GM19025 (cell line): ENCODE measurements around the gene NPAS4.
"Not testable (repeated sequence)": the region's sequence is repeated elsewhere in the genome, so short reads cannot be mapped to it uniquely, and the experiment has no call there.

Source experiments
- ATAC-seq: cut with Tn5 transposase; IDR thresholded peaks from one replicate; pipeline ENCODE4 v1.9.1; 2021; ENCODE audit warnings: mild to moderate bottlenecking, low read depth, moderate library complexity; ENCODE audit not compliant: unreplicated experiment

NPAS4 gene

DNA sequence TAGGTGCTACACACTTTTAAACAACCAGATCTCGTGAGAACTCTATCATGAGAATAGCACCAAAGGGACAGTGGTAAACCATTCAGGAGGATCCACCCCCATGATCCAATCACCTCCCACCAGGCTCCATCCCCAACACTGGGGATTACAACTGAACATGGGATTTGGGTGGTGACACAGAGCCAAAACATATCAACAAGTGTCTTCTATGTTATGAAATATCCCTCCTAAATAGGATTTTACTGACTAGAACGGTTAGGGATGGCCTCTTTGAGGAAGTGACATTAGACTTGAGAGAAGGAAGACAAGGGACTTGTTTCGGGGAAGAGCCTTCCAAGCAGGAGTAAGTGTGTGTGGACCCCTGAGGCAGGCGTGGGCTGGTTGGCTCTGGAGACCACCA is 29.7 kb downstream of the NPAS4 start:
- no peak for ATAC-seq

DNA sequence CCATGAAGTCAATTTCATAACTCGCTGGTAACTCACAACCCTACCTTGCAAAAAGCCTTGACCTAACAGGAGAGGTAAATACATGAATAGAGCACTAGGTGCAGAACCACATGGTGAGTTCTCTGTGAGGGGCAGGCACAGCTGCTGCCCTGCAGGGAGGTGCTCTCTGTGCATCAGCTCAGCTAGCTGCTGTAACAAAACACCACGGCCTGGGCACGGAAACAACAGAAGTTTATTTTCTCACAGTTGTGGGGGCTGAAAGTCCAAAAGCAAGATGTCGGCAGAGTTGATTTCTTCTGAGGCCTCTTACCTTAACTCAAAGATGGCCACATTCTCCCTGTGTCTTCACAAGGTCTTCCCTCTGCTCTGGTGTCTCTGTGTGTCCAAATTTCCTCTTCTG is 30.8 kb downstream of the NPAS4 start:
- no peak for ATAC-seq

DNA sequence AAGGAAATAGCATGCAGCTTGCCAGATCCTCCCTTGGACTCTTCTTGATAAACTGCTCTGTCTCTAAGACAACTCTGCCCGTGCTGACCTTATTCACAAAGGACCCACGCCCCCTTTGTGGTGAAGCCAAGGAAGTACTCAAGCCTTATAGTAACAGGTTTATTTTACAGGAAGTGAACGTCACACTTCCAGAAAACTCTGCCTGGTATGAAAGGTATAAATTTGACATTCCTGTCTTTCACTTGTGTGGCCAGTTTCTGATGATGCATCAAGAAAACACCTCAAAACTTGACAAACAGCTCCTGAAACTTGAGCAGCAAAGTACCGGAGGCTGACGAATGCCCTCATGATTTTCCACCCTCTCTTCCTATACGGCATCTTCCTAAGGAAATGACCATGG is 33.4 kb downstream of the NPAS4 start:
- ATAC-seq = no peak

DNA sequence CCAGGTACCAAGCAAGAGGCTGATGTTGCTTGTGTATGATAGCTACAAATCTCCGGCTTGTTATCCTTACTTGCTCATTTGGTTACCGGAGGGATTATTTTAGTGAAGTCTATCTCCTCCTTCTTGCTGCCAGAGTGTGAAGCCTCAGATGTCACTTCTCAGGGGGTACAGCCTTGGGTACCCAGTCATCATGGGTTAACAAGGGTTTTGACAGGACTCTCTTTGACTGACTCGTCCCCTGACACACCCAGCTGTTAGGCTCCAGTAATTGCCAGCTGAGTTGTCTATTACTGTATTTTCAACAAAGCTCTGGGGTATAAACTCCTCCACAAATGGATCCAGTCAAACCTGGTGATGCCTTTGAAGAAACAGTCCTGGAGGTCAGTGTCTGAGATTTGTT is 34.0 kb downstream of the NPAS4 start:
- no peak for ATAC-seq

DNA sequence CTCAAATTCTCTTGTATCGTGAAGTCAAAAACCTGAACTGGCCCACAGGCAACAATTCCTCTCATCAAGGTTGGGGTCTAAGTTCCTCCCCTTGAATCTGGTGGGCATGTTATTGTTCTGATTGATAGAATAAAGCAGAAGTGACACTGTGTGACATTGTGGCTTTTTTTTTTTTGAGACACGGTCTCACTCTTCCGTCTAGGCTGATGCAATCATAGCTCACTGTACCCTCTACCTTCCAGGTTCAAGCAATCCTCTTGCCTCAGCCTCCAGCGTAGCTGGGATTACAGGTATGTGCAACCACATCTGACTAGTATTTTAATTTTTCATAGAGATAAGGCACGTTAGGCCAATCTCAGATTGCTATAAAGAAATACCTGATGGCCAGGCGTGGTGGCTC is 37.0 kb downstream of the NPAS4 start:
- ATAC-seq = no peak

DNA sequence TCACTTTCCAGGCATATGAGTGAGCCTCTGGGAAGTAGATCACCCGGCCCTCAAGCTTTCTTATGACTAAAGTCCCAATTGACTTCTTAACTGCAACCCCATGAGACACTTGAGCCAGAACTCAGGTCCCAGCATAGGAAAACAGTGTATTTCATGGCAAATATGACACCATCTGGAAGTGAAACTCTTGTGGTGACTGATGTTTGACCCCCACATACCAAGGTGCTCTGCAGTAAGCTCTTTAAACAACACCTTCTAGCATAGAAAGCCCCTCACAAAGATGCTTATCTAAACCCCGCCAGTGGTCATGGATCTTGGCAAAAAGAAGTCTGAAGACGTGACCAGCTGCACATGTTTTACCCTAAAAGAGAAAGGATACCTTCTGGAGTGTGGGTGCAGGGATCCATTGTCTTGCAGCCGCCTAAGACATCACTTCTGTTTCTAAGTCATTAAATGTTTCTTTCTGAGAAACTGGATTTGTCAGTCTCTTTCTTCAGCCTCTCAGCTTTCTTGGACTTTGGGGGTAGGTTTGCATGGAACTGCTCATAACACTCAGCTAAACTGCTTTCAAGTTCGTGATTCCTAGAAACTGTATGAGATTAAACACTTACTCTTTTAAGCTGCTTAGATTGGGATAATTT is 38.4 kb downstream of the NPAS4 start:
- no peak for ATAC-seq

DNA sequence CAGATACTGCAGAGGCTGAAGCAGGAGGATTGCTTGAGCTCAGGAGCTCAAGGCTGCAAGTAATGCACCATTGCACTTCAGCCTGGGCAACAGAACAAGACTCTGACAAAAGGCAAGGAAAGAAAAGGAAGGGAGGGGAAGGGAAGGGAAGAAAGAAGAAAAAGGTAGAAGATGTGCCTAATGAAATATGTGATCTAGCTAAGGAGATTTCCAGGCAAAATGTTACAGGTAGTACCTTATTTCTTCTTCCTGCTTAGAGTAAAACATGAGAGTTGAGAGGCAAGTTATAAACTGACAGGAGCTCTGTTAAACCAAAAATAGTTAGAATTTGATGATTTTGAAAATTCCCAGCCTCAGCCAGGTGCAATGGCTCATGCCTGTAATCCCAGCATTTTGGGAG is 41.2 kb downstream of the NPAS4 start:
- ATAC-seq = no peak

DNA sequence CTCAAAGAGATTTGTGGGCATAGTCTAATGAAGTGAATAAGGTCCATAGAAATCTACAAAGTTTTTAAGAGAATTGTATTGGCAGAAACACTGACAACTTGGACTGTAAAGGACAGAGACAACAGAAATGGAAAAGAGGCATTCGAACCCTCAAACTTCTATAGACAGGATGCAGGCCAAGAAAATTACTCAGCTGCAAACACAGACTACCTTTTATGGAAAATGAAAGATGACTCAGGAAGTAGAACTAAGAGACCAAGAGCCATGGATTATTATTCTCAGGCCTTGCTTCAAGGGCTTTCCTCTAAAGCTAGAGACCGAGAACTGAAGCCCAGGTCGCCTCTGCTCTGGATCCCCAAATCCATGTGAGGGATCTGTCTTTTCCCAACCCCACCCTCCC is 42.1 kb downstream of the NPAS4 start:
- ATAC-seq = no peak

DNA sequence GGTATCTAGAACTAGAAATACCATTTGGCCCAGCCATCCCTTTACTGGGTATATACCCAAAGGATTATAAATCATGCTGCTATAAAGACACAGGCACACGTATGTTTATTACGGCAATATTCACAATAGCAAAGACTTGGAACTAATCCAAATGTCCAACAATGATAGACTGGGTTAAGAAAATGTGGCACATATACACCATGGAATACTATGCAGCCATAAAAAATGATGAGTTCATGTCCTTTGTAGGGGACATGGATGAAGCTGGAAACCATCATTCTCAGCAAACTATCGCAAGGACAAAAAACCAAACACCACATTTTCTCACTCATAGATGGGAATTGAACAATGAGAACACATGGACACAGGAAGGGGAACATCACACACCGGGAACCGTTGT is 43.3 kb downstream of the NPAS4 start:
- not testable (repeated sequence) for ATAC-seq

DNA sequence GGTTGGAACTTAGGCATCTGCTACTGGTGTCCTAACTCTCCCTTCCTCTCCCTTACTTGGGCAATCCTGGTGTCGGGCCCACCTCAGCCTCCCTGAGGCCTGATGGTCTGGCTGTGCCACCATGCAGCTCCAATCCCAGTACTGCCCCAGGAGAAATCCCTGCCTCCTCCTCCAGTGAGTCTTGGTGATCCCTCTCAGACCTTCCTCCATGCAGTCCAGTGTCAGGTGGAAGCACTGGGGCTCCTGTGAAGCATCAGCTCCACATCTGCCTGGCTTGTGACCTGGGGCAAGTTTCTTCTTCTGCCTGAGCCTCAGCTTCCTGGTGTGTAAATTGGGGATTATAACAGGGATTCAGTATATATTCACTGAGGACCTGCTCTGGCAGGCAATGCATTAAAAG is 44.1 kb downstream of the NPAS4 start:
- ATAC-seq = no peak

DNA sequence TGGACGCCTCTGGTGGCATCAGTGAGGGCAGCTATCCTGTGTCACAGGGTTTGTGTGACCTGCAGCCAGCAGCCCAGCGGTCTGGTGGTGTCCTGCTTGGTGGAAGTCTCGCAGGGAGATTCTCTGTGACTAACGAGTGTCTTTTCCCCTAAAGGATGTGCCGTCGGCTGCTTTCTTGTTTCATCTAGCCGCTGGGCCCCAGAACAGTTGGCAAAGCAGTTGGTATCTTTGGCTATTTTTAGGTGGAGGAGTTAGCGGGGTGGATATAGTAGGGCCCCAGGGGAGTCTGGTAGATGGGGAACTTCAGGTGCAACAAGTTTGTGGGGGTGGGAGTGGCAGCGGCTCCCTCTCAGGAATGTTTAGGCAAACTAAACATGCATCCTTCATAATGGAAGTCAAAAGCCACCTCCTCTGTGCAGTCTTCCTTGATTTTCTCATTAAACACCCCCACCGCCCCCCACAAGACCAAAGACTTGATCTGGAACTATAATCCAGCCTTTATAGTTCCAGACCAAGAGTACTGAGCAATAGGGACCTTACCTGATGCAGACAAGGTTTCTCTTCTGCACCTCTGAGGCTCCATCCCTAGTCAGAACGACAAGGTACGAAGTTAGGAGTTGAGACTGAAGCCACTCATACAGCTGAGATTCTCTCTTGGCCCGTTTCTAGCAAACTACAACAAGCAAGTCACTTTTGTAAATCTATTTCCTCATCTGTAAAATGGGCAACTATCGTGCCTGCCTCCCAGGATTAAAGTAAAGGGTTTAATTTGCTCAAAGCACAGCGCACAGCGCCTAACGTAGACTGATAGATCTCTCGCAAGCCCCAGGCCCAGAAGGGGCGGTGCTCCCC is 44.8 kb downstream of the NPAS4 start:
- ATAC-seq = no peak

DNA sequence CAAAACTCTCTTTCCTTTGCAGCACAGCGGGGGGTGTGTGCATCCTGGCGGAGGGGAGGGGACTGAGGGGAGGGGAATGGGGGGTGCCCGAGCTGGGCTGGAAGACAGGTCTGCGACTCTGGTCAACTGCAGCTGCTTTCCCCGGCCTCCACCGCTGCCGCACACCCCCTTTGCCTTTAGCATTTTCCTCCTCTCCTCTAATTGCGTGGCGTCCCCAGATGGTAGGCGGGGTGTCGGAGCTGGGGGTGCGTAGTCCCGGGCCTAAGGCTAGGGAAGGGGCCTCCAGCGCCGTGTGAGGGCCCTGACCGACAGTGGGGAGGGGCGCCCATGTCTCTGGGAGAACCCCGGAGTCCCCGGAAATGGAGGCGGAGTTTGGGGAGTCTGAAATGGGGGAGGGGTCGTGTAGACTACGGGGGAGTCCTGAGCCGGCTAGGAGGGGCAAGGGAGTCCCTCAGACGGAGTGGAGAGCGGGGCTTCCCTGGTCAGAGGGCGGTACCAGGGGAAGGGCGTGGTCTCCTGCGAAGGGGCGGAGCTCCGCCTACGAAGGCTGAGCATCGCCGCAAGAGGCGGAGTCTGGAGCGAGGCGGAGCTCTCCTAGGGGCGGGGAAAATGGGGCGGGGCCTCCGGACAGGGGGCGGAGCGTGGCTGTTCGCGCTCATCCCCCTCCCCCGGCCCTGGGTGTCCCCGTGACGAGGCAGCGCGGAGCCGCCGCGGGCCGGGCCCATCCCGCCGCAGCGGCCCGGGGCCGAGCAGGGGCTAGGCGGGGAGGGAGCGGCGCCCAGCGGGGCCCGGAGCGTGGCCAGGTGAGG is 45.6 kb downstream of the NPAS4 start, which contains the start of gene PELI3:
Gene PELI3 (plus strand): TSS at position 681 of the 809 bp plus-strand sequence. CDS start 1,224 bp downstream, outside the sequence.
- ATAC-seq = peak; percentile 71

DNA sequence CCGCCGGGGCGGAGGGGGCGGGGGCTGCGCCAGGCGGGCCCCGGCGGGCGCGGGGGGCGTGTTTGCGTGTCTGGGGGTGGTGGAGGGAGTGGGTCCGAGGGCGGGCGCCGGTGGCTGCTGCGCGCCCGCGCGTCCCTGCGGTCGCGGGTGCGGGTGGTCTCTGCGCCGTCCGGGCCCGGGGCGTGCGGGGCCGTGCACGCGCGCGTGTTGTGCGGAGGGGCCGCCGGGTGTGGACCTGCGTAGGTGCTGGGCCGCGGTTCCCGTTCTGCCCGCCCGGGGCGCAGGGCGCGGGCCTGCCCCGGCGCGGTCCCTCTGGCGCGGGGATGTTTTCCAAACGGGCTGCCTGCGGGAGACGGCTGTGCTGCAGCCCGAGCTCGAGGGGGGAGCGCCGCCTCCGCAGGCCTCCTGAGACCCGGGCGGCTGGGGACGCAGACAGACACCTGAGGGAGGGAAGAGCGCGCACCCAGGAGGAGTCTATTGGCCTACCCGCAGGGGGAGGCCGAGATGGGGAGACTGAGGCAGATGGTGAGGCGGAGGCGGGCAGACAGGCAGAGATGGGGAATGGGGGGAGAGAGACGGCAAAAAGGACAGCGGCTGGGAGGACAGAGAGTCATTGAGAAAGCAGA is 46.3 kb downstream of the NPAS4 start:
- ATAC-seq = peak; percentile 44

DNA sequence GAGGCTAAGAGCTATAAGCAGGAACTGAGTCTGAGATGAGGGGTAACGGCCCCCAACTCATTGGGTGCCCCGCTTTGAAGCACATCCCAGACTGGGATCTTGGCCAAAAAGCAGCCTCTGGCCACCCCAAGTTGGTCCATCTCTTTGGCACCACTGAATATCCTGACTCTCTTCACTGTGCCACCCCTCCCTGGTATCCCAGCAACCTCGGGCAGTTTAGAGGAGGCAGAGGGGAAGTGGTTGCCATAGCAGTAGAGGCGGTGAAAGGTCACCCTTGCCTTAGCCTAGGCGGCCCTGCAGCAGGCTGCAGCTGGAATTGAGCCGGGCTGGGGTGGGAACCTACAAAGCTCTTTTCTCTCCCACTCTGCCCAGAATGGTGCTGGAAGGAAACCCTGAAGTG is 46.9 kb downstream of the NPAS4 start:
- ATAC-seq = no peak

DNA sequence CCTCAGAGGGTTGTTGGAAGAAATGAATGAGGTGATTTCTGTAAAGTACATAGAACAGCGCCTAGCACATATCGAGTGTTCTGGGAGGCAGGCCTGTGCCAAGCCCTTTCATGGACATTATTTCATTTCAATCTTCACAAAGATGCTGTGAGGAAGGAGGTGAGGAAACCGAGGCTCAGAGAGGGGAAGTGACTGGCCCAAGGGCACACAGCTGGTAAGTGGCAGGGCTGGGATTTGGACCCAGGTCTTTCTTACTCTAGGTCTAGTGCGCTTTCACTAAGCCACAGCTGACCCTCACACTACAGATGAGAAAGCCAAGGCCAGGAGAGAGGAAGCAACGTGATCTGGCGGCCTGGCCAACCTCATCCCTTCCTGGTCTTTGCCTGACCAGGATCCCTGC is 47.9 kb downstream of the NPAS4 start:
- no peak for ATAC-seq

DNA sequence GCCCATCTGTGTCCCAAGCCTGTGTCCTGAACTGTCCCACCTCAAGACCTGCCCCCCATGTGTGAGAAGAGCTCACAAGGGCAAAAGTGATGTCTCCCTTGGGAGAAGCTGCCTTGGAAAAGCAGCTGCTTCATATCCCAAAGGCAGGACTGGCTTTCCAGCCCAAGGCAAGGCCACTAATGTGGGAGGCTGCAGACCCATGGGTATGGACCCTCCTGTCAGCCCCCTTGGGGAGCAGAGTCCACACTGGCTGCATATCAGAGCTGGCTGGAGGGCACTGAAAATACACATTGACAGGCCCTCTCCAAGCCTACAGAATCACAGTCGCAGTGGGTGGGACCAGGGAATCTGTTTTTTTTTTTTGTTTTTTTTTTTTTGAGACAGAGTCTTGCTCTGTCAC is 48.6 kb downstream of the NPAS4 start:
- ATAC-seq = no peak

DNA sequence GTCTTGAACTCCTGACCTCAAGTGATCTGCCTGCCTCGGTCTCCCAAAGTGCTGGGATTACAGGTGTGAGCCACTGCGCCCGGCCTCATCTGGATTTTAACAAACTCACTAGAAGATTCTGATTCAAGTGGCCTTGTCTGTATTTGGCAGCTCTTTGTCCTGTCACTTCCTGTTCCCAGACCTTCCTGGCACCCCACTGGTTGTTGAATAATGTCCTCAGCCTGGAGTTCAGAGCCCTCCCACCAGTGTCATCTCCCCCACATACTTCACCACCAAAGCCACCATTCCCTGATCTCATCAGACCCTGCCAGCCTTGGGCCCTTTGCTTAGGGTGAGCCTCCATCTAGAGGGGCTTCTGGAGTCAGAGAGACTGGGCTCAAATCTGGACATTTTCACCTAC is 49.2 kb downstream of the NPAS4 start:
- ATAC-seq = no peak

DNA sequence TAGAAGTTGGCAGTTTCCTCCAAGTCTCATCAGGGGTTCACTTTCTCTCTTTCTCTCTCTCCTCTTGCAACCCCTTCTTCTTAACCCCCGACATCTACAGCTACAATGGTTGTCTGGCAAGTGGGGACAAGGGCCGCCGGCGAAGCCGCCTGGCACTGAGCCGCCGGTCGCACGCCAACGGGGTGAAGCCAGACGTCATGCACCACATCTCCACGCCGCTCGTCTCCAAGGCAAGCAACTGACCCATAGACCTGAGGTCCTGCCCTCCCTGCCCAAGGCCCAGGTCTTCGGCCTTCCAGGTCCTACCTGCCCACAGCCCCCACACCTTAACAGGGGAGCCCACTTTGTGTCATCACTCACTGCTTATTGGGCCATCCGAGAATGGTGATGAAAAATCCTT is 50.3 kb downstream of the NPAS4 start:
- no peak for ATAC-seq

DNA sequence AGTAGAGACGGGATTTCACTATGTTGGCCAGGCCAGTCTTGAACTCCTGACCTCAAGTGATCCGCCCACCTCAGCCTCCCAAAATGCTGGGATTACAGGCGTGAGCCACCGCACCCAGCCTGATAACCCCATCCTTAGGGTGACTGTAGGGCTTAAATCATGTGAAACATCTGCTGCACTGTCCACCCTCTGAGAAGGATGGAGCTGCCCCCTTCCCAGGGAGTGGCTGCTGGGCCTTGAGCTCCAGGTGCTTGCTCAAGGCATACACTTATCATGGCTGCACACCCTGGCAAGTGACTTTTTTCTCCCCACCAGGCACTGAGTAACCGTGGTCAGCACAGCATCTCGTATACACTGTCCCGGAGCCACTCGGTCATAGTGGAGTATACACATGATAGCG is 51.2 kb downstream of the NPAS4 start:
- ATAC-seq = no peak

DNA sequence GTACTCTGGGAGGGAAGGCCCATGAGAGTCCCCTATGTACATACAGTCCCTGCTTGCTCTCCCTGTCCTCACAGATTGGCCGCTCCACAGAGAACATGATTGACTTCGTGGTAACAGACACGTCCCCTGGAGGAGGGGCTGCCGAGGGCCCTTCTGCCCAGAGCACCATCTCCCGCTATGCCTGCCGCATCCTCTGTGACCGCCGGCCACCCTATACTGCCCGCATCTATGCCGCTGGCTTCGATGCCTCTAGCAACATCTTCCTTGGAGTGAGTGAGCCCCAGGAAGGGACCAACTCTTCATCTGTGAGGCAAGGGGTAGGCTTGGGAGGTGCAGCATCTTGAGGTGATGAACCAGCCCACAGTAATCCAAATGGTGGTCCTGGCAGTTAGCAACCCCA is 52.3 kb downstream of the NPAS4 start:
- ATAC-seq = no peak
